Heart left ventricle (tissue), 13 donors: ENCODE measurements around the gene MAGOHB.

Experiments
- CTCF ChIP-seq, 12 donors: fragments of 200-600 bp; sonication (generic) in 4 of 12; IDR thresholded peaks; one replicate each; pipeline versions ENCODE4 v1.5.0 to v1.8.0; 2018 to 2022; ENCODE audit warnings: antibody characterized with exemption in 12 of 12, mild to moderate bottlenecking in 5 of 12
- POLR2A ChIP-seq, 2 donors: fragments of 450-650 bp; IDR thresholded peaks; one replicate each; pipeline ENCODE4 v1.6.1; 2017; ENCODE audit warnings: antibody characterized with exemption in 2 of 2, mild to moderate bottlenecking in 2 of 2, moderate library complexity in 2 of 2
- donor health status: ischemic (EF 13 %, LVEDD 7.1; RV severe dilation, severe dysfunction).
- donor health status: DM: no; HTN: yes; CAD: no.
- donor health status: DM: no; HTN: no; CAD: no.
- donor health status: ischemic (EF 25% LVEDD 6.9; RV normal size, moderate dysfunction).
- donor health status: ischemic (EF 25% LVEDD 5.7; RV mildly dilated, moderate dysfunction).
- donor health status: ischemic (EF 35%, LVEDD 5.7; RV mildly dilated, moderate dysfunction).
- donor health status: nonischemic (EF 11% LVEDD 7.7; RV severe dilation, severe dysfunction).
- donor health status: DM: yes; HTN: yes; CAD: no.
- donor health status: PGD.
- donor health status: ischemic (EF 29% LVEDD 5.4; RV normal size, mild dysfunction).
- donor health status: nonischemic (EF 23%, LVEDD 6.1; RV moderate dilation, normal function).

GRCh38 chr12:10558789-10559188, 54.6 kb downstream of the MAGOHB start:
- TF ChIP-seq CTCF (IDR thresholded peaks at IDR 0.05) (no peak), POLR2A (IDR thresholded peaks at IDR 0.05) (no peak)
